Measurements from ENCODE around the gene PAK2.
"Not testable (repeated sequence)": the region's sequence is repeated elsewhere in the genome, so short reads cannot be mapped to it uniquely, and the experiment has no call there.

The PAK2 gene

DNA sequence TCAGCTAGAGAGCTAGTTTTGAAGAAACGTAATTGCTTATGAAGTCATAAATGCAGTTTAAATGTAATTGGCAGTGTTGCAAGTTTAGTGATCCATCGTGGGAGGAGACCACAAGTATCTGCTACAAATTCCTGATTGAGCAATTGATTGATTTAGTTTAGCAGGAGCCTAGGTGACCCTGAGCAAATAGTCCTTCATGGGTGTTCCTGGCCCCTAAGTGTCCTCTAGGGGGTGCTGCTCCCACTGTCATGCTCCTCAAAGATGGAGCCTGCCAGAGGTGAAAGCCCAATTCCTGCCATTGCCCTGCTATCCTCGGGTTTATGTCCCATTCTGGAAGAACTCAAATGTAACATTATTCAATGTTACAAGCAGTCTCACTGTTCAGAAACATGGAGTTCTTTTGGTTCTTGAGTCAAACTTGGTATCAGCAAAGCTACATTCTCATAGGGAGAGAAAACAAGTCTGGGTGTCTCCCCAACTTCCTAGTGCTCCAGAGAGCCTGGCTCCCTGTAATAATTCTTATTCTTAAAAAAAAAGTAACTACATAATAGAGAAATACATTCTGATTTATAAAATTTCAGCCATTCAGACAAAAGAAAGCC is 98.3 kb downstream of the PAK2 start:
- Histone ChIP-seq H3K36me3 (no peaks in the 10 kb centered on the region), H3K27ac (no peak overlapping the region), H3K9me3 (ENCODE audit: severe bottlenecking) (no peaks in the 10 kb centered on the region), H3K4me3 (ENCODE audit: low read depth, low read length) (no peak overlapping the region), H3K27me3 (ENCODE audit: insufficient read depth, low read depth, severe bottlenecking) (no peaks in the 10 kb centered on the region)
- TF ChIP-seq, protein P1, sequence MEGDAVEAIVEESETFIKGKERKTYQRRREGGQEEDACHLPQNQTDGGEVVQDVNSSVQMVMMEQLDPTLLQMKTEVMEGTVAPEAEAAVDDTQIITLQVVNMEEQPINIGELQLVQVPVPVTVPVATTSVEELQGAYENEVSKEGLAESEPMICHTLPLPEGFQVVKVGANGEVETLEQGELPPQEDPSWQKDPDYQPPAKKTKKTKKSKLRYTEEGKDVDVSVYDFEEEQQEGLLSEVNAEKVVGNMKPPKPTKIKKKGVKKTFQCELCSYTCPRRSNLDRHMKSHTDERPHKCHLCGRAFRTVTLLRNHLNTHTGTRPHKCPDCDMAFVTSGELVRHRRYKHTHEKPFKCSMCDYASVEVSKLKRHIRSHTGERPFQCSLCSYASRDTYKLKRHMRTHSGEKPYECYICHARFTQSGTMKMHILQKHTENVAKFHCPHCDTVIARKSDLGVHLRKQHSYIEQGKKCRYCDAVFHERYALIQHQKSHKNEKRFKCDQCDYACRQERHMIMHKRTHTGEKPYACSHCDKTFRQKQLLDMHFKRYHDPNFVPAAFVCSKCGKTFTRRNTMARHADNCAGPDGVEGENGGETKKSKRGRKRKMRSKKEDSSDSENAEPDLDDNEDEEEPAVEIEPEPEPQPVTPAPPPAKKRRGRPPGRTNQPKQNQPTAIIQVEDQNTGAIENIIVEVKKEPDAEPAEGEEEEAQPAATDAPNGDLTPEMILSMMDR (IDR thresholded peaks at IDR 0.05; ENCODE audit: low read depth, low read length): peak; percentile 71
- DNase-seq: peak; percentile 56

DNA sequence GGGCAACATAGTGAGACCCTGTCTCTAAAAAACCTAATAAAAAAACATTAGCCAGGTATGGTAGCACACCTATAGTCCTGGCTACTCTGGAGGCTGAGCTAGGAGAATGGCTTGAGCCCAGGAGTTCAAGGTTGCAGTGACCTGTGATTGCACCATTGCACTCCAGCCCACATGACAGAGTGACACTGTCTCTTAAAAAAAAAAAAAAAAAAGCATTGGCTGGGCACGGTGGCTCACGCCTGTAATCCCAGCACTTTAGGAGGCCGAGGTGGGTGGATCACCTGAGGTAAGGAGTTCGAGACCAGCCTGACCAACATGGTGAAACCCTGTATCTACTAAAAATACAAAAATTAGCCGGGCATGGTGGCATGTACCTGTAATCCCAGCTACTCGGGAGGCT is 99.7 kb downstream of the PAK2 start:
- not testable (repeated sequence) for H3K4me3 ChIP-seq (ENCODE audit: low read depth, low read length); H3K27ac ChIP-seq; H3K9me3 ChIP-seq (ENCODE audit: severe bottlenecking); DNase-seq; H3K36me3 ChIP-seq; H3K27me3 ChIP-seq (ENCODE audit: insufficient read depth, low read depth, severe bottlenecking)

DNA sequence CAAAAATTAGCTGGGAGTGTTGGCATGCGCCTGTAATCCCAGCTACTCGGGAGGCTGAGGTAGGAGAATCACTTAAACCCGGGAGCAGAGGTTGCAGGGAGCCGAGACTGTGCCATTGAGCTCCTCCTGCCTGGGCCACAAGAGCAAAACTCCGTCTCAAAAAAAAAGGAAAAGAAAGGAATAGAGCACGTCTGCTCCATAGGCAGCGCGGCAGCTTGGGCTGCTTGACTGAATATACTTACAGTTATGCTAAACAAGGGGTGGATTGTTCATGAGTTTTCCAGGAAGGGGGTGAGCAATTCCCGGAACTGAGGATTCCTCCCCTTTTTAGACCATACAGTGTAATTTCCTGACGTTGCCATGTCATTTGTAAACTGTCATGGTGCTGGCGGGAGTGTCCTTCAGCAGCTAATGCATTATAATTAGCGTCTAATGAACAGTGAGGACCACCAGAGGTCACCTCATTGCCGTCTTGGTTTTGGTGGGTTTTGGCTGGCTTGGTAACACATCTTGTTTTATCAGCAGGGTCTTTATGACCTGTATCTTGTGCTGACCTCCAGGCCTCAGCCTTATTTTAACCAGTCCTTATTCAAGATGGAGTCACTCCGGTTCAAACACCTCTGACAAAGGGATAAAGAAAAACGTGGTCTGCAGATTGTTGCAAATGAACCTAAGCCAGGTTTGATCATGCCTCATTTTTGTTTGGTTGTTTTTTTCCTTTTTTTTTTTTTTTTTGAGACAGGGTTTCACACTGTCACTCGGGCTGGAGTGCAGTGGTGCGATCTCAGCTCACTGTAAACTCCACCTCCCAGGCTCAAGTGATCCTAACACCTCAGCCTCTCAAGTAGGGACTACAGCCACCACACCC is 103.1 kb downstream of the PAK2 start:
- Histone ChIP-seq H3K36me3 (no peaks in the 10 kb centered on the region), H3K27me3 (ENCODE audit: insufficient read depth, low read depth, severe bottlenecking) (no peaks in the 10 kb centered on the region), H3K9me3 (ENCODE audit: severe bottlenecking) (no peaks in the 10 kb centered on the region), H3K4me3 (ENCODE audit: low read depth, low read length) (no peak overlapping the region), H3K27ac (no peak overlapping the region)
- TF ChIP-seq, protein P1 (IDR thresholded peaks at IDR 0.05; ENCODE audit: low read depth, low read length): no peak
- no peak for DNase-seq

DNA sequence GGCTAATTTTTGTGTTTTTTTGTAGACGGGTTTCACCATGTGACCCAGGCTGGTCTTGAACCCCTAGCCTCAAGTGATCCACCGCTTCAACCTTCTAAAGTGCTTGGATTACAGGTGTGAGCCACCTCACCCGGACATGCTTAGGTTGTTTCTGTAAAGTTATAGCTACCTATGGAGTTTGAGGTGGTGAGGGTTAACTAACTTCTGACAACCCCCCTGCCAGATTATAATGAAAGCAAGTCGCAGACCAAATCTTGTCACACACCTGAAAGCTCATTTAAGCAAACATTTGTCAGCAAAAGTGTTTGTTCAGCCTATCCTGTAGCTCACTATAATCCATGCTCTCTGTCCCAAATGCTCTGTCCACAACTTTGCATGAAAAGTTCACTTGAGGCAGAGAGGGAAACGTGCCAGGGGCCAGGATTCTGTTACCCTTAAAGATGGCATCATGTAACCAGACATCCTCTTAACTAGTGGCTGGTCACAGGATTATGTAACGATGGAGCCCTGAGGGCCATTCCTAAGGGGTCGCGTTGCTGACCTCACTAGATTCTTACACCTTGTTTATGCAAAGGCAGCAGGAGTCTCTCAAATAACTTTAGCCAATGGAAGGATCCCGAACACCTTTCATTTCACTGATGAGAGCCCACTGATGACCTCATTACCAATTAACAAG is 103.9 kb downstream of the PAK2 start:
- H3K9me3 ChIP-seq (ENCODE audit: severe bottlenecking): no peaks in the 10 kb centered on the region
- H3K36me3 ChIP-seq: no peaks in the 10 kb centered on the region
- H3K27me3 ChIP-seq (ENCODE audit: insufficient read depth, low read depth, severe bottlenecking): no peaks in the 10 kb centered on the region
- TF ChIP-seq, protein P1 (IDR thresholded peaks at IDR 0.05; ENCODE audit: low read depth, low read length): no peak
- no peak for DNase-seq
- no peak overlapping the region for H3K27ac ChIP-seq
- H3K4me3 ChIP-seq (ENCODE audit: low read depth, low read length): no peak overlapping the region

DNA sequence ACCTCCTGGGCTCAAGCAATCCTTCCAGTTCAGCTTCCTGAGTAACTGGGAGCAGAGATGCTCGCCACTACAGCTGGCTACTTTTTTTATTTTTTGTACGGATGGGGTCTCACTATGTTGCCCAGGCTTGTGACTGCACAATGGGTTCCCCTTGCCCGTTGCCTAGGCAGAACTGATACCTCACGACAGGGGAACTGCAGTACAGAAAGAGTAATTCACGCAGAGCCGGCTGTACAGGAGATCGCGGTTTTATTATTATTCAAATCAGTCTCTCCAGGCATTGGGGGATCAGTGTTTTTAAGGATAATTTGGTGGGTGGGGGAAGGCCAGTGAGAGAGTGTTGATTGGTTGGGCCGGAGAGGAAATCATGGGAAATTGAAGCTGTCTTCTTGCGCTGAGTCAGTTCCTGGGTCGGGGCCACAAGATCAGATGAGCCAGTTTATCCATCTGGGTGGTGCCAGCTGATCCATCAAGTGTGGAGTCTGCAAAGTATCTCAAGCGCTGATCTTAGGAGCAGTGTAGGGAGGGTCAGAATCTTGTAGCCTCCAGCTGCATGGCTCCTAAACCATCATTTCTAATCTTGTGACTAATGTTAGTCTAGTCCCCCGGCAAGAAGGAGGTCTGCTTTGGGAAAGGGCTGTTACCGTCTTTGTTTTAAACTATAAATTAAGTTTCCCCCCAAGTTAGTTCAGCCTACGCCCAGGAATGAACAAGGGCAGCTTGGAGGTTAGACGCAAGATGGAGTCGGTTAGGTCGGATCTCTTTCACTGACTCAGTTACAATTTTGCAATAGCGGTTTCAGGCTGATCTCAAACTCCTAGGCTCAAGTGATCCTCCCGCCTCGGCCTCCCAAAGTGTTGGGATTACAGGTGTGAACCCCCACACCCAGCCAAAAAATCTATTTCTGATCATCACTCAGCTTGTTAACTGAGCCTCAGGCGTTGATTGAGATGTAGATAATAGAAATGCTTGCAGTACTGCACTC is 104.9 kb downstream of the PAK2 start:
- DNase-seq; H3K27me3 ChIP-seq (ENCODE audit: insufficient read depth, low read depth, severe bottlenecking); H3K36me3 ChIP-seq; H3K4me3 ChIP-seq (ENCODE audit: low read depth, low read length); H3K9me3 ChIP-seq (ENCODE audit: severe bottlenecking); H3K27ac ChIP-seq: not testable (repeated sequence)

DNA sequence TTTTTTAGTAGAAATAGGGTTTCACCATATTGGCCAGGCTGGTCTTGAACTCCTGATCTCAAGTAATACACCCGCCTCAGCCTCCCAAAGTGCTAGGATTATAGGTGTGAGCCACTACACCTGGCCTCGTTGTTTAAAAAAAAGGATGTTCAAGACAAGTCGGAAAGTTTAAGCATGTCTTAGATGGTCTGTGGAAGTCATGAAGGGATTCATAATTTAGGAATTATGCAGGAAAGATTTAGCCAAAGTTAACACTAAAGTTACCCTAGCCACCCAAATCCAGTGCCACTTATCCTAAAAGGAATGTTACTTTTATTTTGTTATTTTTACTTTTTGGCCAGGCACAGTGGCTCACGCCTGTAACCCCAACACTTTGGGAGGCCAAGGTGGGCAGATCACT is 108.7 kb downstream of the PAK2 start:
- not testable (repeated sequence) for H3K27me3 ChIP-seq (ENCODE audit: insufficient read depth, low read depth, severe bottlenecking); H3K9me3 ChIP-seq (ENCODE audit: severe bottlenecking); H3K4me3 ChIP-seq (ENCODE audit: low read depth, low read length); DNase-seq; H3K36me3 ChIP-seq; H3K27ac ChIP-seq
